ENCODE results near the gene OBSCN.
A peak's percentile ranks its signal among the peaks of the same experiment; 100 is the strongest.

OBSCN gene

DNA sequence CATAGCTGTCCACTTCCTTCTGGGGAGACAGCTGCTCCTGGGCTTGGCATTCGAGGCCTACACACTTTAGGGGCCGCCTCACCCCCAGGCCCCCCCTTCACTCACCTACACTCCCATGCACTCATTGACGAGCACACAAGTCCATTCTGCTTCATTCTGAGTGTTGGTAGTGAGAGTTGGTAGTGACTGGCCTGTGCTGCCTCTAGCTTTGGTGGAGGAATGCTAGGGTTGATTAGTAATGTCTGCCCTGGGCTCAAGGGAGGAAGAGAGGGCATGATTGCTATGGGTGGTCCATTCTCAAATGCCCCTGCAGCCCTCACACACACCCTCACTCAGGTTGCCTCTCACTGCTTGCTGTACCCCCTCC, 168.4 kb downstream of the OBSCN start:
- POLR2A ChIA-PET: interaction anchor here (0.8 kb wide), 1 partner anchor 81 kb away, joined by 3 read pairs; a partner anchor contains a TSS
- no peak for DNase-seq (ENCODE audit: extremely low spot score)
- CTCF ChIA-PET: interaction anchor here (0.6 kb wide), 1 partner anchor 16 kb away, joined by 3 read pairs; no protein-coding TSS in a partner anchor
- no peak for TF ChIP-seq L3MBTL2 (conservative IDR thresholded peaks at IDR 0.05)
- TF ChIP-seq SUZ12 (IDR thresholded peaks at IDR 0.05): no peak
- TF ChIP-seq, protein P1, sequence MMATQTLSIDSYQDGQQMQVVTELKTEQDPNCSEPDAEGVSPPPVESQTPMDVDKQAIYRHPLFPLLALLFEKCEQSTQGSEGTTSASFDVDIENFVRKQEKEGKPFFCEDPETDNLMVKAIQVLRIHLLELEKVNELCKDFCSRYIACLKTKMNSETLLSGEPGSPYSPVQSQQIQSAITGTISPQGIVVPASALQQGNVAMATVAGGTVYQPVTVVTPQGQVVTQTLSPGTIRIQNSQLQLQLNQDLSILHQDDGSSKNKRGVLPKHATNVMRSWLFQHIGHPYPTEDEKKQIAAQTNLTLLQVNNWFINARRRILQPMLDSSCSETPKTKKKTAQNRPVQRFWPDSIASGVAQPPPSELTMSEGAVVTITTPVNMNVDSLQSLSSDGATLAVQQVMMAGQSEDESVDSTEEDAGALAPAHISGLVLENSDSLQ (IDR thresholded peaks at IDR 0.05): no peak

DNA sequence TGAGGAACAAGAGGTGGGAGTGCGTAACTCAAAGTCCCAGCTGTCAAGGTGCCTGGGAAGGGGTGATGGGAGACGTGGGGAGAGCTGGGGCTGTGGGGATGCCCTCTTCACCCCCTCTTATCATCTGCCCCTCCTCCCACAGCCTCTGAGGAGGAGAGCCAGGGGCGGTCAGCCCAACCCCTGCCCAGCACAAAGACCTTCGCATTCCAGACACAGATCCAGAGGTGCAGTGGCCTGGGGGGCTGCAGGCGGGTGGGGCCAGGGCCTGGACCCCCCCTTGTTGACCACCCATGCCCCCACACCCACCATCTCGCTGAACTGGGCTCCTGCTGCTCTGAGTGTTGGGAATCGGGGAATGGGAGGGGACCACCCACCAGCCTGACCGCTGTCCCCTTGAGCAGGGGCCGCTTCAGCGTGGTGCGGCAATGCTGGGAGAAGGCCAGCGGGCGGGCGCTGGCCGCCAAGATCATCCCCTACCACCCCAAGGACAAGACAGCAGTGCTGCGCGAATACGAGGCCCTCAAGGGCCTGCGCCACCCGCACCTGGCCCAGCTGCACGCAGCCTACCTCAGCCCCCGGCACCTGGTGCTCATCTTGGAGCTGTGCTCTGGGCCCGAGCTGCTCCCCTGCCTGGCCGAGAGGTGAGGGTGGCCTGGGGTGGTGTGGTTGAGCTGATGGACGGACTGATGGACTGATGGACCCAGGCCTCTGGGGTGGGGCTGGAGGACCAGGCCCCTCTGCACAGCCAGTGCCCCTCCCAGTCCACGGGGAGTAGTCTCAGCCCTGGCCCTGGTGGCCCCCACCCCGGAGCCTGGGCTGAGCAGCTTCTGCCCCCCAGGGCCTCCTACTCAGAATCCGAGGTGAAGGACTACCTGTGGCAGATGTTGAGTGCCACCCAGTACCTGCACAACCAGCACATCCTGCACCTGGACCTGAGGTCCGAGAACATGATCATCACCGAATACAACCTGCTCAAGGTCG, 169.1 kb downstream of the OBSCN start:
- ChIA-PET CTCF (interaction anchor here (0.6 kb wide), 1 partner anchor 15 kb away, joined by 3 read pairs; no protein-coding TSS in a partner anchor), POLR2A (interaction anchor here (0.8 kb wide), 1 partner anchor 79 kb away, joined by 3 read pairs; no protein-coding TSS in a partner anchor)
- TF ChIP-seq HDGF (IDR thresholded peaks at IDR 0.05; ENCODE audit: borderline replicate concordance) (no peak), SP1 (IDR thresholded peaks at IDR 0.05) (no peak), BHLHE40 (IDR thresholded peaks at IDR 0.05; ENCODE audit: borderline replicate concordance) (no peak), FOXA1 (IDR thresholded peaks at IDR 0.05) (no peak), FOXK2 (IDR thresholded peaks at IDR 0.05) (no peak), CTBP1 (IDR thresholded peaks at IDR 0.05; ENCODE audit: borderline replicate concordance) (no peak), ZNF384 (IDR thresholded peaks at IDR 0.05) (no peak), NFRKB (IDR thresholded peaks at IDR 0.05) (no peak), SUZ12 (IDR thresholded peaks at IDR 0.05) (no peak), FOXM1 (IDR thresholded peaks at IDR 0.05; ENCODE audit: borderline replicate concordance) (no peak), TARDBP (IDR thresholded peaks at IDR 0.05) (no peak), ELF4 (IDR thresholded peaks at IDR 0.05) (no peak), LEF1 (IDR thresholded peaks at IDR 0.05; ENCODE audit: borderline replicate concordance) (no peak), L3MBTL2 (conservative IDR thresholded peaks at IDR 0.05) (no peak), ARNT (IDR thresholded peaks at IDR 0.05) (no peak)
- TF ChIP-seq, protein P1 (IDR thresholded peaks at IDR 0.05): no peak
- DNase-seq (ENCODE audit: extremely low spot score): no peak

DNA sequence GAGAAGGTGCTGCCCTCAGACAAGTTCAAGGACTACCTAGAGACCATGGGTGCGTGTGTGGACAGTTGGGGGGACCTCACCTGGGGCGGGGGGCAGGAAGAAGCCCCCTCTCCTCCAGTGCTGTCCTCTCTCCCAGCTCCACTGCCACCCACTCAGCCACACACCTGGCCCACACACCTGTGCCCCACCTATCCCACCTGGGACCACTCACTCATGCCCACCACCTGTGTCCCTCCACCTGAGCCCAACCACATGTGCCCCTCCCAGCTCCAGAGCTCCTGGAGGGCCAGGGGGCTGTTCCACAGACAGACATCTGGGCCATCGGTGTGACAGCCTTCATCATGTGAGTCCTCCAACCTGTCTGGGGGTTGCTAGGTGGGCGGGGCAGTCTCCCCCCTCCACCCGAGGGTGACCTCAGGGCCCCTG, 169.8 kb downstream of the OBSCN start:
- POLR2A ChIA-PET: interaction anchor here (0.8 kb wide), 1 partner anchor 79 kb away, joined by 3 read pairs; no protein-coding TSS in a partner anchor

DNA sequence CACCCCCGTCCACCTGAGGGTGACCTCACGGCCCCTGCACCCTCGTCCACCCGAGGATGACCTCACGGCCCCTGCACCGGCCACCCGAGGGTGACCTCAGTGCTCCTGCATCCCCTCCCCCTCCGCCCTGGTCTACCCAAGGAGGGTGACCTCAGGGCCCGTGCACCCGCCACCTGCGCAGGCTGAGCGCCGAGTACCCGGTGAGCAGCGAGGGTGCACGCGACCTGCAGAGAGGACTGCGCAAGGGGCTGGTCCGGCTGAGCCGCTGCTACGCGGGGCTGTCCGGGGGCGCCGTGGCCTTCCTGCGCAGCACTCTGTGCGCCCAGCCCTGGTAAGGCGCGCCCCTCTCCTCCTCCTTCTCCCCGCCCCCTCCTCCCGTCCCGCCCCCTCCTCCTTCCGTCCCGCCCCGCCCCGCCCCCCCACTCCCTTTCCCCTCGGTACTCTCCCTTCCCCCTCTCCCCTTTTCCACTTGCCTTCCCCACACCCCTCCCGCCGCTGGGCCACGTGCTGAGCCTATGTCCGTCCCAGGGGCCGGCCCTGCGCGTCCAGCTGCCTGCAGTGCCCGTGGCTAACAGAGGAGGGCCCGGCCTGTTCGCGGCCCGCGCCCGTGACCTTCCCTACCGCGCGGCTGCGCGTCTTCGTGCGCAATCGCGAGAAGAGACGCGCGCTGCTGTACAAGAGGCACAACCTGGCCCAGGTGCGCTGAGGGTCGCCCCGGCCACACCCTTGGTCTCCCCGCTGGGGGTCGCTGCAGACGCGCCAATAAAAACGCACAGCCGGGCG, 170.4 kb downstream of the OBSCN start:
- ChIA-PET CTCF (interaction anchor here (0.6 kb wide), 1 partner anchor 17 kb away, joined by 3 read pairs; no protein-coding TSS in a partner anchor), POLR2A (no interaction called here)
- peak; percentile 79 for DNase-seq (ENCODE audit: extremely low spot score)
- TF ChIP-seq L3MBTL2 (conservative IDR thresholded peaks at IDR 0.05): peak; percentile 93
- no peak for TF ChIP-seq FOXM1 (IDR thresholded peaks at IDR 0.05; ENCODE audit: borderline replicate concordance)
- TF ChIP-seq CTBP1 (IDR thresholded peaks at IDR 0.05; ENCODE audit: borderline replicate concordance): peak; percentile 88

More for the DNA sequence above, 169.8 kb downstream of the OBSCN start:
- CTCF ChIA-PET: no interaction called here
- TF ChIP-seq L3MBTL2 (conservative IDR thresholded peaks at IDR 0.05): no peak
- TF ChIP-seq FOXM1 (IDR thresholded peaks at IDR 0.05; ENCODE audit: borderline replicate concordance): no peak
- no peak for TF ChIP-seq SUZ12 (IDR thresholded peaks at IDR 0.05)
- no peak for TF ChIP-seq HDGF (IDR thresholded peaks at IDR 0.05; ENCODE audit: borderline replicate concordance)
- no peak for TF ChIP-seq BHLHE40 (IDR thresholded peaks at IDR 0.05; ENCODE audit: borderline replicate concordance)
- TF ChIP-seq FOXK2 (IDR thresholded peaks at IDR 0.05): no peak
- no peak for TF ChIP-seq FOXA1 (IDR thresholded peaks at IDR 0.05)
- TF ChIP-seq SP1 (IDR thresholded peaks at IDR 0.05): no peak
- TF ChIP-seq, protein P1 (IDR thresholded peaks at IDR 0.05): no peak
- no peak for TF ChIP-seq LEF1 (IDR thresholded peaks at IDR 0.05; ENCODE audit: borderline replicate concordance)
- no peak for TF ChIP-seq NFRKB (IDR thresholded peaks at IDR 0.05)
- no peak for TF ChIP-seq ARNT (IDR thresholded peaks at IDR 0.05)
- no peak for TF ChIP-seq ELF4 (IDR thresholded peaks at IDR 0.05)
- TF ChIP-seq ZNF384 (IDR thresholded peaks at IDR 0.05): no peak
- no peak for TF ChIP-seq CTBP1 (IDR thresholded peaks at IDR 0.05; ENCODE audit: borderline replicate concordance)
- no peak for TF ChIP-seq TARDBP (IDR thresholded peaks at IDR 0.05)
- DNase-seq (ENCODE audit: extremely low spot score): no peak

DNA sequence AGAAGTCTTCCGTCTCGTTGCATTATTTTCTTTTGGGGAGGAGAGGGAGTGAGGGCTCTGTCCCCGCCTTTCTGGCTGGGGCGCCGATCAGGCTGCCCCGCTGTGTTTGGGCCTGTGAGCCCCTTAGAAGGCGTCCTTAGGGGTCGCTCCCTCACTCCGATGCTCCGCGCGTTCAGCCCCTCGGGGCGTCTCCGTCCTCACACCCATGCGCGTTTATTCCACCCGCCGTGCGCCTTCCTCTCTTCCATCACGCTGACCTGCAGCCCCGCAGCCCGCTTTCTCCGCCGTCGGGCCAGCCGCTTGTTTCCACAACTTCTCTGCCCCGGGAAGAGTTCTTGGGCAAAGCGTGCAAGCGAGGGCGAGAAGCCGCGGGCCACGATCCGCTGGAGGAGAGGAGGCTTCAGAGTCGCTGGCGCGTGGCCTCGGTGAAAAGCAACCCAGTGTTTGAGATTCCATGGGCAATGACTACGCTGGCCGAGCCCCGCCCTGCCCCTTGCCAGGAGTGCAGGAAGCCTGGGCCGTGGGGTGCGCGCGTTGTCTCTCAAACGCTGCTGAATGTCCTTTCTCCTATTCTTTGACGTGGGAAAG, 171.1 kb downstream of the OBSCN start:
- no peak for DNase-seq (ENCODE audit: extremely low spot score)
- CTCF ChIA-PET: interaction anchor here (0.9 kb wide), 1 partner anchor 11 kb away, joined by 3 read pairs; no protein-coding TSS in a partner anchor
- POLR2A ChIA-PET: interaction anchor here (0.7 to 1.0 kb wide), 2 partner anchors 27 to 28 kb away, joined by 3 read pairs; no protein-coding TSS in a partner anchor
- no peak for TF ChIP-seq SUZ12 (IDR thresholded peaks at IDR 0.05)
- no peak for TF ChIP-seq SP1 (IDR thresholded peaks at IDR 0.05)
- no peak for TF ChIP-seq FOXA1 (IDR thresholded peaks at IDR 0.05)
- no peak for TF ChIP-seq ZNF384 (IDR thresholded peaks at IDR 0.05)
- TF ChIP-seq FOXK2 (IDR thresholded peaks at IDR 0.05): no peak
- TF ChIP-seq HDGF (IDR thresholded peaks at IDR 0.05; ENCODE audit: borderline replicate concordance): no peak
- TF ChIP-seq ELF4 (IDR thresholded peaks at IDR 0.05): no peak
- no peak; the same call in 1 of the 2 replicates for TF ChIP-seq L3MBTL2 (conservative IDR thresholded peaks at IDR 0.05)
- TF ChIP-seq, protein P1 (IDR thresholded peaks at IDR 0.05): no peak
- TF ChIP-seq BHLHE40 (IDR thresholded peaks at IDR 0.05; ENCODE audit: borderline replicate concordance): no peak
- TF ChIP-seq ARNT (IDR thresholded peaks at IDR 0.05): no peak
- TF ChIP-seq FOXM1 (IDR thresholded peaks at IDR 0.05; ENCODE audit: borderline replicate concordance): no peak

Data from HEK293T (cell line).